Measurements from ENCODE around the gene DHRS13. TPM values are rescaled to one million over a fixed set of nuclear protein-coding genes. Genes with fewer than 3 reads are reported as not detected.

Gene DHRS13
- total RNA-seq, 2 donors from 2014 or later = 8.7 to 22.8 TPM

- H3K27ac ChIP-seq = peak overlapping the region; percentile 98
- H3K4me1 ChIP-seq = no peaks in the 10 kb centered on the region
- peak overlapping the region; percentile 91 for H3K4me3 ChIP-seq
- H3K9ac ChIP-seq (ENCODE audit: low read depth in 2 of 2, low read length in 2 of 2) = peak overlapping the region; percentile 93 to 94
- intact Hi-C loops (cut with DNase I) = no loop called here
- no peaks in the 10 kb centered on the region for H3K36me3 ChIP-seq
- no peaks in the 10 kb centered on the region for H3K9me3 ChIP-seq
- DNase-seq = peak; percentile 69
- H3K27me3 ChIP-seq = no peaks in the 10 kb centered on the region
- TF ChIP-seq, protein P1, sequence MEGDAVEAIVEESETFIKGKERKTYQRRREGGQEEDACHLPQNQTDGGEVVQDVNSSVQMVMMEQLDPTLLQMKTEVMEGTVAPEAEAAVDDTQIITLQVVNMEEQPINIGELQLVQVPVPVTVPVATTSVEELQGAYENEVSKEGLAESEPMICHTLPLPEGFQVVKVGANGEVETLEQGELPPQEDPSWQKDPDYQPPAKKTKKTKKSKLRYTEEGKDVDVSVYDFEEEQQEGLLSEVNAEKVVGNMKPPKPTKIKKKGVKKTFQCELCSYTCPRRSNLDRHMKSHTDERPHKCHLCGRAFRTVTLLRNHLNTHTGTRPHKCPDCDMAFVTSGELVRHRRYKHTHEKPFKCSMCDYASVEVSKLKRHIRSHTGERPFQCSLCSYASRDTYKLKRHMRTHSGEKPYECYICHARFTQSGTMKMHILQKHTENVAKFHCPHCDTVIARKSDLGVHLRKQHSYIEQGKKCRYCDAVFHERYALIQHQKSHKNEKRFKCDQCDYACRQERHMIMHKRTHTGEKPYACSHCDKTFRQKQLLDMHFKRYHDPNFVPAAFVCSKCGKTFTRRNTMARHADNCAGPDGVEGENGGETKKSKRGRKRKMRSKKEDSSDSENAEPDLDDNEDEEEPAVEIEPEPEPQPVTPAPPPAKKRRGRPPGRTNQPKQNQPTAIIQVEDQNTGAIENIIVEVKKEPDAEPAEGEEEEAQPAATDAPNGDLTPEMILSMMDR (IDR thresholded peaks at IDR 0.05) = no peak
Measured at GRCh38 chr17:28950017-28950751, 47.3 kb upstream of the DHRS13 start.

DNA sequence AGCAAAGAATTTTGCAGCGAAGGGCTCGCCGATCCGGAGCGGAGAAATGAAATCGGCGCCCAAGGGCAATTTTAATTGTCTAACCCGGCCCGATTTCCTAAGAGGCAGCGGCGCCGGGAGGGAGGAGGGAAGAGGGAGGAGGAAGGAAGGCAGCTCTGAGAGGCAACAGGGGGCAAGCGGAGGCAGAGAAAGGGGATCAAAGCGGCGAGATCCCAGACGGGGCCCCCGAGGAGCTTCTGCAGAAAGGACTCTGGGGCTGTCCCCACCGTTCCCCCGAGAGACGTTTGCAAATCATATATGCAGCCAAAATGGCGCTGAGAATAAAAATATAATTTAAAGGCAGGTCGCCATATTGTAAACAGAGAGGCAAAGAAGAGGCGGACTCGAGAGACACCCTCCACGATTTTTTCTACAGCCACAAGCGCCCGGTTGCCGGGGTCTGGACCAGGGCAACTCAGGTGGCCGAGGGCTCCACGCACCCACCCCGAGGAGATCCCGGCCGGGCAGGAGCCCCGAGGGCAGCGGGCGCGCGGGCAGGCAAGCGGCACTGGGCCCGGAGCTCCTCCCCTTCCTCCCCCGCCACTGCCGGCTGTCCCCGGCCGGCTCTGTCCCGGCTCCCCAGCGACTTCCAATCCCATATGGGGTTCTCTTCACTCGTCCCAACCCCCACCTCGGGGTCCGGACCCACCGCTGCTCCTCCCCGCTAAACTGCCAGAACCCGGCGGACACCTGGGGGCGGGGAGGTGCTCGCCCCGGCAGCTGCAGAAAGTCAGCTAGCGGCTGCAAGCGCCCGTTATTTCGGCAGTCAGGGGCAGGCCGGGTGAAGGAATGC is 46.5 kb upstream of the DHRS13 start:
- Histone ChIP-seq H3K4me1 (no peaks in the 10 kb centered on the region), H3K36me3 (no peaks in the 10 kb centered on the region)
- TF ChIP-seq, protein P1 (IDR thresholded peaks at IDR 0.05) = no peak

DNA sequence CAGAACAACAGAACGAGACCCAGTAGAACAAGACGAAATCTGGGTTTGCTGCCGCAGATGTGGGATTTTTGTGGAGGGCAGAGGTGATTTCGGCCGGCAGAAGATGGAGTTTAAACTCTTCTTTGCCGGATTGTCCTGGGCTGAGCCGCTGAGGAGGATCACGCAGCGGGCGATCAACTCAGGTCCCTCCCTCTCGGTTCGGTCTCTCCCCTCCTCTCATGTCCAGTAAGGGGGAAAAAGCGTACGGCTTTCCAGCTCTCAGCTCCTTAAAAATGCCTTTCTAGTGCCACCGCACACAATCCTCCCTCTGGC is 46.0 kb upstream of the DHRS13 start:
- H3K9me3 ChIP-seq = no peaks in the 10 kb centered on the region
- no peak for DNase-seq

More for the DNA sequence above, 46.5 kb upstream of the DHRS13 start:
- DNase-seq = peak; percentile 81
- Histone ChIP-seq H3K9me3 (no peaks in the 10 kb centered on the region), H3K4me3 (peak overlapping the region; percentile 91), H3K9ac (ENCODE audit: low read depth in 2 of 2, low read length in 2 of 2) (peak overlapping the region; percentile 93 to 94), H3K27ac (peak overlapping the region; percentile 98), H3K27me3 (no peaks in the 10 kb centered on the region)
- intact Hi-C loops (cut with DNase I) = no loop called here

DNA sequence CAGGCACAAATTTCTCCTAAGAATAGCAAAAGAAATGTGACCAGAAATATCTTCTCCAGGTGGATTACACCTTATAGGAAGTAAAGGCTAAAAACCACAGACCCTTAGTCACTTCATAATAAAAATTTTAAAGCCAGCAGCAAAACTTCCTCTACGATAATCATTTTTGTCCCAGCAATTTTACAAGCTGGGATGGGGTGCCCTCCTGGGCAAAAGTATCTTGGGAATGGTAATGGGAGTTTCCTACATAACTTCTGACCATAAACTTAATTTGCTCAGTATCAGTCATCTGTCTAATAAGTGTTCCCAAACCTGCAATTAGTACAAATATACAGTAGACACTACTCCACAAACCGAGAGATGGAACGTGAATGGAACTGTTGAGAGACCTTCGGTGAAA is 45.5 kb upstream of the DHRS13 start:
- intact Hi-C loops (cut with DNase I) = no loop called here
- H3K27ac ChIP-seq = peak overlapping the region; percentile 98
- no peak for DNase-seq
- TF ChIP-seq, protein P1 (IDR thresholded peaks at IDR 0.05) = no peak
- H3K9me3 ChIP-seq = no peaks in the 10 kb centered on the region
- peak overlapping the region; percentile 93 to 94 for H3K9ac ChIP-seq (ENCODE audit: low read depth in 2 of 2, low read length in 2 of 2)
- no peaks in the 10 kb centered on the region for H3K4me1 ChIP-seq
- peak overlapping the region; percentile 91 for H3K4me3 ChIP-seq
- H3K36me3 ChIP-seq = no peaks in the 10 kb centered on the region
- no peaks in the 10 kb centered on the region for H3K27me3 ChIP-seq

More for the DNA sequence above, 46.0 kb upstream of the DHRS13 start:
- Histone ChIP-seq H3K36me3 (no peaks in the 10 kb centered on the region), H3K9ac (ENCODE audit: low read depth in 2 of 2, low read length in 2 of 2) (peak overlapping the region; percentile 93 to 94), H3K27me3 (no peaks in the 10 kb centered on the region), H3K27ac (peak overlapping the region; percentile 98), H3K4me3 (peak overlapping the region; percentile 91), H3K4me1 (no peaks in the 10 kb centered on the region)
- TF ChIP-seq, protein P1 (IDR thresholded peaks at IDR 0.05) = no peak
- intact Hi-C loops (cut with DNase I) = no loop called here

DNA sequence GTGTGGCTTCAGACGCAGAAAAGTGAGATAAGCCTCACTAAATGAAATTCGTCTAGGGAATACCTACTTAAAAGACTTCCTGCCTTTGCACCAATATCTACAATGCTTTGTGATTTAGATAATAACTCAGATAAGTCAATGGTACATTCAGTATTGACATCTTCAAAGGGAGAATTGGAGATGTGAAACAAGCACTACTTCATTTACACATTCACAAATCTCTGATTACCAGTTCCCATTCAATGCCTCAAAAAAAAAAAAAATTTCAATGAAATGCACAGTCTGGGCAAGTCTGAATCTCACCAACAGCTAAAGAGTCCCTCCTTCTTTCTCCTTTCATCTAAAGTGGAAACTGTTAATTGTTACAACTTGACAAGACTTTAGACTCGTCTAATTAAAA is 44.8 kb upstream of the DHRS13 start:
- Histone ChIP-seq H3K9me3 (no peaks in the 10 kb centered on the region), H3K9ac (ENCODE audit: low read depth in 2 of 2, low read length in 2 of 2) (no peak overlapping the region), H3K36me3 (no peaks in the 10 kb centered on the region), H3K4me1 (no peaks in the 10 kb centered on the region), H3K27me3 (no peaks in the 10 kb centered on the region), H3K4me3 (no peak overlapping the region), H3K27ac (peak overlapping the region; percentile 98)
- TF ChIP-seq, protein P1 (IDR thresholded peaks at IDR 0.05) = no peak
- intact Hi-C loops (cut with DNase I) = no loop called here
- no peak for DNase-seq
